Measurements from ENCODE around the gene COL26A1. TPM values are rescaled to one million over a fixed set of nuclear protein-coding genes. Genes with fewer than 3 reads are reported as not detected.

The COL26A1 gene
- total RNA-seq, 1 experiment from 2014 or later = 42.6 TPM

GRCh38 chr7:101563198-101563901 is 200.7 kb downstream of the COL26A1 start:
- Histone ChIP-seq H2BK5ac (ENCODE audit: insufficient read length, low read length) (no peak overlapping the region), H3K79me2 (ENCODE audit: insufficient read depth, low read length) (no peaks in the 10 kb centered on the region), H4K91ac (ENCODE audit: insufficient read length, low read depth, low read length) (no peak overlapping the region), H3K27me3 (ENCODE audit: insufficient read depth, low read length) (no peaks in the 10 kb centered on the region), H2BK120ac (ENCODE audit: low read depth, low read length, poor library complexity, severe bottlenecking) (no peak overlapping the region), H3K9me3 (ENCODE audit: control insufficient read depth, low read depth, low read length) (no peaks in the 10 kb centered on the region), H2BK12ac (ENCODE audit: insufficient read length, low read depth, low read length) (no peak overlapping the region), H4K8ac (replicated peaks; ENCODE audit: insufficient read length, low read depth, low read length) (no peak overlapping the region), H3K9ac (ENCODE audit: extremely low read depth, insufficient read length, low read length) (no peak overlapping the region), H3K4ac (ENCODE audit: low read depth, low read length) (no peak overlapping the region), H3K14ac (ENCODE audit: insufficient read depth, low read length) (no peak overlapping the region), H2AFZ (ENCODE audit: low read length) (no peak overlapping the region), H3K18ac (ENCODE audit: insufficient read length, low read depth, low read length) (no peak overlapping the region), H2BK15ac (ENCODE audit: low read depth, low read length) (no peak overlapping the region), H3K4me1 (ENCODE audit: insufficient read depth, low read length) (peaks cover 2% of the 10 kb centered on the region; the same call in 1 of the 2 replicates), H3K23ac (ENCODE audit: insufficient read length, low read depth, low read length) (no peak overlapping the region), H3K79me1 (ENCODE audit: insufficient read depth, low read depth, low read length, poor library complexity, severe bottlenecking) (no peaks in the 10 kb centered on the region), H3K4me2 (ENCODE audit: insufficient read depth, insufficient read length, low read length) (no peak overlapping the region), H3K27ac (ENCODE audit: insufficient read length, low read depth, low read length) (no peak overlapping the region), H3T11ph (ENCODE audit: low read length) (no peak overlapping the region), H2AK5ac (ENCODE audit: insufficient read length, low read length) (no peak overlapping the region), H4K5ac (ENCODE audit: insufficient read length, low read depth, low read length) (no peak overlapping the region), H3K23me2 (ENCODE audit: insufficient read length, low read depth, low read length, poor library complexity, severe bottlenecking) (no peaks in the 10 kb centered on the region), H2BK20ac (ENCODE audit: low read depth, low read length, poor library complexity, severe bottlenecking) (no peak overlapping the region), H3K56ac (ENCODE audit: insufficient read length, low read depth, low read length) (no peak overlapping the region), H4K20me1 (ENCODE audit: control insufficient read depth, insufficient read depth, insufficient read length) (no peaks in the 10 kb centered on the region)
- Mint-ChIP-seq H3K27ac (no peak overlapping the region), H3K4me3 (no peak overlapping the region), H3K27me3 (ENCODE audit: low read depth) (peaks cover 2% of the 10 kb centered on the region), H3K4me1 (peaks cover 21 to 39% of the 10 kb centered on the region in 2 experiments), H3K36me3 (ENCODE audit: insufficient read depth in 1 of 3, low read depth in 3 of 3) (peaks cover 0 to 4% (median 0%) of the 10 kb centered on the region in 3 experiments; a peak in 1 of 7 replicates), H3K9me3 (peaks cover 0 to 4% of the 10 kb centered on the region in 2 experiments; a peak in 1 of 5 replicates)
- TF ChIP-seq CTCF (conservative IDR thresholded peaks at IDR 0.05) = no peak
- WGBS (ENCODE audit: extremely low coverage, insufficient read length, low lambda C conversion rate) = no CpG with 5 or more reads among the region's 15 CpGs
- peak; percentile 29 for DNase-seq
